Erythroblast (primary cell): ENCODE measurements around the gene RNF111.

Experiments used
- GATA1 ChIP-seq: IDR thresholded peaks from 2 replicates; pipeline ENCODE4 v1.6.1; 2011; ENCODE audit warnings: low read depth, mild to moderate bottlenecking, control low read depth, low read length, moderate library complexity
- POLR2A ChIP-seq: IDR thresholded peaks from 2 replicates; pipeline ENCODE4 v1.6.1; 2011; ENCODE audit warnings: mild to moderate bottlenecking, low read length

- no peak for TF ChIP-seq POLR2A
- no peak for TF ChIP-seq GATA1
These were observed 75.6 kb downstream of the RNF111 start for GRCh38 chr15:59063042-59063441.
